Right renal cortex interstitium (tissue), 3 donors: ENCODE measurements around the gene TNRC18. TPM values are rescaled to one million over a fixed set of nuclear protein-coding genes. Genes with fewer than 3 reads are reported as not detected.

ENCODE experiments used
- DNase-seq, 3 donors: peaks; one replicate each; pipeline ENCODE4 v3.0.0-alpha.2; 2013; ENCODE audit warnings: low read depth in 3 of 3, low spot score in 2 of 3
- polyA plus RNA-seq, 3 donors: library from polyadenylated mRNA; unstranded; fragments of 120-200 nt; gene quantifications; one replicate each; pipeline ENCODE4 v1.2.1, GENCODE V29; 2013; ENCODE audit not compliant: insufficient read length in 3 of 3

Gene TNRC18
- polyA plus RNA-seq, 3 donors, result 89.2 to 111 (median 99.0) TPM

DNA sequence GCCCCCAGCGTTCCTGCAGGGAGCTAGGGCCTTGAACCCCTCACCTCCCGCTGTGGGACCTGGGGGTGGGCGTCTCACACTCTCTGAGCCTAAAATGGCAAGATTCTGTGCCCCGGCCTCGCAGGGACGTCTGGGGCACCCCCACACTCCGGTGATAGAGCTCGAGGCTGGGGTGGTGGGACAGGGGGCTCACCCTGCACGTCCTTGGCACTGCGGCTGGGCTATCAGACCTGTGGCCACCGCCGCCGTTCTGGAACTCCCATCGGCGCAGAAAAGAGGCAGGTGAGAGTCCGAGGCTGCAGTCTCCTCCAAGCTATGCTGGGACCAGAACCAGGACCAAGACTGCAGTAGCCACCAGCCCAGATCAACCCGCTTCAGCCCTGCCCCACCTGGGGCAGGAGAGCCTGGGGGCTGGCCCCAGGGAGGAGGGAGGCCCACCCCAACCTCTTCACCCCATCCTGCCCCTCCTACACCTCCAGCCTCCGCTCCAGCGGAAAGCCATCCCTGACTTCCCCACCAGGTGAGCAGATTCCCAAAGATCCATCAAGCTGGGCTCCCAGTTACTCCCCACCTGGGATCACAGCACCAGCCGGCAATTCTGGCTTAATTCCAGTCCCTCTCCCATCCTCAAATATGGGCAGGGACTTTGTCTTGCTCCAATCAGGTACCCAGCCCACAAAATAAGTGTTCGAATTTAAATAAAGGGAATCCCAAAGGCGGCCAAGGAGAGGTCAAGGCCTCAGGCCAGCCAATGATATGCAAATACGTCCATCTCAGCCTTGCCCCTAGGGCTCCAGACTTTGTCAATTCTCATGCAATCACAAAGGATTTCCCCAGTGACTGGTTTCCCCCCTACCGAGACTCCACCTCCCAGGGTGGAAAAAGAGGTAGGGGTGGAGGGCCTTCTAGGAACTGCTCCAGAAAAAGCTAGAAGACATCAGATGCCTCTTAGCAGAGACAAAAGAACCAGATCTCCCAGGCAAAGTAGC lies 16.4 kb downstream of the TNRC18 start:
- no peak for DNase-seq

DNA sequence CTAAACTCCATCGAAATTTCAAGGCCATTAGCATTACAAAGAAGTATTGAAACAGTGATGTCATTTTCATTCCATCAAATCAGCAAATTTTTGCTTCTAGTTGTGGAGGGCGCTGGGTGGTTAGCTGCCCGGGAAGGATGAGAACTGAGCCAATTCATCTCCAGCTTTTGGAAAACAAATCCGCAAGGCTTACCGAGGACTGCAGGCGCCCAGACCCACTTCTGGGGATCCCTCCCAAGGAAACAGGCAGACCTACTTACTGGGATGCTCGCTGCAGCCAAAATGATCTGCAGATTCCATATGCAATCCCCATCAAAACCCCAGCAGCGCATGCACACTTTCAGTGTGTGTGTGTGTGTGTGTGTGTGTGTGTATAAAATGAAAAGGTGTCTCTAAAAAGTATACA lies 19.2 kb downstream of the TNRC18 start:
- no peak for DNase-seq

DNA sequence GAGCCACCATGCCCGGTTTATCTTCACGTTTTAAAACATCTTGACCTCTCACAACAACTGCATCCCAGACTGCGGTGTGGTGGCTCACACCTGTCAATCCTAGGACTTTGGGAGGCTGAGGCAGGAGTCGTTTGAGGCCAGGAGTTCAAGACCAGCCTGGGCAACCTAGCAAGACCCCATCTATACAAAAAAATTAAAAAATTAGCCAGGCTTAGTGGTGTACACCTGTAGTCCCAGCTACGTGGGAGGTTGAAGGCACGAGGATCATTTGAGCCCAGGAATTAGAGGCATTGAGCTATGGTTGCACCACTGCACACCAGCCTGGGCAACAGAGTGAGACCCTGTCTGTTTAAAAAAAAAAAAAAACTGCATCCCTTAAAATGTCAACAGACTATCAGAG lies 20.2 kb downstream of the TNRC18 start:
- no peak for DNase-seq

DNA sequence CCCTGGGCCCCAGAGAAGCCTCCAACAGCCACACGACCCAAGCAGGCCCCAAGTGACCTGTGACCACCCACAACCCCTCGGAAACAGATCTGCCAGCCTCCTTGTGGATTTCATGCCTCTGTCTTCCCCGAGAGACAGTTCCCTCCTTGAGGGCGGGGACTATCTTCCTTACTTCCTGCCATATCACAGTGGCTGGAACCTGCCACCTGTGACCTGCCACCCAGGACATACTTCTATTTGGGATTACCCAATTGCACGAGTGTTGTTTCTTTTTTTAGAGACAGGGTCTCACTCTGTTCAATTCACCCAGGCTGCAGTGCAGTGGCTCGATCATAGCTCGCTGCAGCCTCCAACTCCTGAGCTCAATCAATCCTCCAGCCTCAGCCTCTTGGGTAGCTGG lies 25.9 kb downstream of the TNRC18 start:
- DNase-seq, result no peak

DNA sequence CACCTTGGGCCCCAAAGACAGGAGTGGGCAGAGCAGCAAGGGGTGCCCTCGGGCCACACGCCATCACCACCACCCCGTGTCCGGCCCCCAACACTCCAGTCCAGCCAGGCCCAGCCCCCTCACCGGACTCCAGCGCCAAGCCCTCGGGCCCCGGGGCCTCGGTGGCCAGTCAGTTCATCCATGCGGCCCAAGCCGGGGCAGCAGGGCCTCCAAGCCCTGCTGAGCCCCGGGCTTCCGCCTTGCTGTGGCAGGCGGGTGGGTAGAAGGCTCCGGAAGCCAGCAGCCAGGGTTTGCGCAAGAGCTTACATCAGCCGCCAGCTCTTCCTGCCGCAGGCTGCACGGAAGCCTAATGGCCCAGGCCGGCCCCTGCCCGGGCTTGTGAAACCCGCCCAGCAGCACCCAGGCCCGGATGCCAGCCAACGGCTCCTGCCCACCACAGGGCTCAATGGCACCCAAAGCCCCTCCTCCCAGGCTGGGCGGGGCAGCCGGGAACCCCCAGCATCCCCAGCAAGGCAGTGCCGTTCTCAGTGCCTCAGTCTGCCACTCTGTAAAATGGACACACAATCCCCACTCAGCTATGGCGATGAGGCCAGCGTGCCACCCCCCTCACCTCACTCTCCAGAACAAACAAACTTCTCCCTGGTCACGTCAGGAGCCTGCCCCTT lies 26.5 kb downstream of the TNRC18 start:
- DNase-seq, result no peak

DNA sequence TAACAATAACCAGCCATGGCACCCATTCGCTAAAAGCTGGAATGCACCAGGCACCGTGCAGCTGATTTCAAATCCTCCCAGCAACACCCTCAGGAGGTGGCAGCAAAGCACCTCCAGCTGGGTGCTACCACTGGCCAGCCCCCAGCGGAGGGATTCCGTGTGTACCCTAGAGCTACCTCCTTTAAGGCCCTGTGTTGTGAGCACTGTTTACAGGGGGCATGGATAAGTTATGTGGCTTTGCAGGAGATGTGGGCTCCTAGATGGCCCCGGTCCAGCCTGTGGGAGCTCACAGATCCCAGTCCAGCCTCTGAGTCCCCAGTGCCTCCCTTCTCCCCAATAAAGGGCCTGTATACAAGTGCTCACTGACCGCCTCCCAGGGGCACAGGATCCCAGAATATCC lies 27.1 kb downstream of the TNRC18 start:
- no peak for DNase-seq

DNA sequence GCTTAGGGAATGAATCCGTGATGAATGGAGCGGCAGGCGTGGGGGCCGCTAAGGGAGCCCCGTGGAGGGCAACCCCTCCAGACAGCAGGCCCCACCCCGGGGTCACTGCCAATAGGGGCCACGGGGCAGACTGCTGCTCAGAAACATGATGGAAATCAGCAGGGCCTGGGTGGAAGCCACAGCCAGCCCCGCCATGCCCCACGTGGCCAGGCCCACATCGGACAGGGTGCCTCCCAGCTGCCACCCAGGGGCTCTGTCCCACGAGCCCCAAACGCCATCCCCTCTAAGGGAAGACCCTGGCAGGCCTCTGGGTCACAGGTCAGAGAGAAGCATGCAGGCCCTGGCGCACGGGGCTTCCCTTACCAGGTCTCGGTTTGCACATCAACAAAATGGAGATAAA lies 28.4 kb downstream of the TNRC18 start:
- no peak for DNase-seq

DNA sequence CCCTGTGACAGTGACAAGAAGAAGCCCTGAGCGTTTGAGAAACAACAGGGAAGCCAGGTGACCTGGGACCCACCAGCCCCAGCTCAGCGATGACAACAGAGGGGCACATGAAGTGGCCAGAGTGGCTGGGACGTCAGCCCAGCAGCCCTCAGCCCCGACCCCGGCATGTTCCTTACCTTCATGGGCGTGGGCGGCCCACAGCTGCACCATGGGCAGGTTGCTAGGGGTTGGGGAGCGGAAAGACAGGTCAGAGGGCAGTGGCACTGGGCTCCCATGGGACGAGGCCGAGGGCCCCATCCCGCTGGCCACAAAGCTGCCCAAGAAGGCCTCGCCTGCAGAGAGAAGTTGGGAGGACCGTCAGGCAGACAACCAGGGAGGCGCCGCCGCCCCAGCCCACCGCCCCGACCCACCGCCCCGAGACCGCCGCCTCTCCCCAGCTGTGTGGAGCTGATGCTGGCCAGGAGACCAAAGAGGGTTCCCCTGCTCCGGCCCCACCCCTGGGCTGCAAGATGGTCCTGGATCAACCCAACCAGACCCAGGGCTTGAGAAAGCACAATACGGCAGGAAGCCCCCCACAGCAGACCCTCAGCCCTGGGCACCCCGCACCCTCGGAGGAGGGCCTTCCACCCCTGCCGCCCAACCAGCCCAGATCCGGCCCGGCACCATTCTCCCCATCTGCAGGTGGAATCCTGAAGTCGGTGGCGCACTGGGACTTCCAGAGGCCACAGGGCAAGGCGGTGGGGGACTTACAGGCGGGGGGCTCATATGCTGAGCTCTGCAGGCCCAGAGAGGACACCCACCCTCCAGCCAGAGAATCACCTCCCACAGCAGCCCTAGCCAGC lies 29.1 kb downstream of the TNRC18 start:
- DNase-seq, result no peak

DNA sequence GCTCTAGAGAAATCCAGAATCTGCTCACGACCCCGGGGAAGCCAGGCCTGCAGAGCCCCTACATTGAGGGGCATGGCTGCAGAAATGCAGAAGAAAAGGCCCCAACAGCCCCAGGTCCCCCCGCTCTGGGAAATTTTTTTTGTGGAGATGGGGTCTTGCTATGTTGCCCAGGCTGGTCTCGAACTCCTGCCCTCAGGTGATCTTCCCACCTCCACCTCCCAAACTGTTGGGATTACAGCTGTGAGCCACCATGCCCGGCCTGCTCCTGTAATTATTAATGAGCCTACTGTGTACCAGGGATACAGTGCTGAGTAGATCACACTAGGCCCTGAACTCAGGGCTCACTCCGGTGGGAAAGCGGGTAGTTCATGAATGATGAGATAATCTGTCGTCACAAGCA lies 29.9 kb downstream of the TNRC18 start:
- no peak for DNase-seq

DNA sequence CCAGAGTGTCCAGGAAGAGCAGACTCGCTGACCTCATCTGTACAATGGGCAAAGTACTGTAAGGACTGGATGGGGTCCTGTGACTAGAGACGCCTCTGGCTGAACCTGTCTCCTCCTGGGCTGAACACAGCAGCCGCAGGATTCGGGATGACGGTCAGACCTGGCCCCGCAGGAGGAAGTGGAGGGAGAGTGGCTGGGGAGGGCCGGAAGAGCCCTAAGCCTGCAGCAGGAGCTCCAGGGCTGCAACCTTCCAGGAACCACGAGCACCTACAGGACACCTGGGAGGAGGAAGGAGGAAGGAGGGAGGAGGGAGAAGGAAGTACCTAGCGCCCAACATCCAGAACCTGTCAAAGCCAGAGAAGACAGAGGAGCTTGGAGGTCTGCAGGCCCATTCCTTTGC lies 30.3 kb downstream of the TNRC18 start:
- no peak for DNase-seq

DNA sequence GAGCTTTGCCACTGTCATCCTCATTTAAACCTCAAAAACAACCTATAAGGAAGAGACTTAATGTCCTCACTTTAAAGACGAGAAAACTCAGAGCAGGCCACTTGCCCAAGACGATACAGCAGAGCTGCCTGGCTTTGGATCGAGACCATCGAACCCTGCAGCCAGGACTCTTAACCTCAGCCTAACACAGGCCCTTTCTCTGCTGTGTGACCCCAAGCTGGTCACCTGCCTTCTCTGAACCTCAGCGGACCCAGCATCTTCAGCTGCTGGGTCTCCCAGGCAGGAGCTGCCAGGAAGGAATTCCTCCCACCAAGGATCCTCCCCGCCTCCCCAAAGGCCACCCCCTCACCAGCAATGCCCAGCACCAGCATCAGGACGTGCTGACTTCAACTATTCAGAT lies 32.7 kb downstream of the TNRC18 start:
- DNase-seq, result no peak

DNA sequence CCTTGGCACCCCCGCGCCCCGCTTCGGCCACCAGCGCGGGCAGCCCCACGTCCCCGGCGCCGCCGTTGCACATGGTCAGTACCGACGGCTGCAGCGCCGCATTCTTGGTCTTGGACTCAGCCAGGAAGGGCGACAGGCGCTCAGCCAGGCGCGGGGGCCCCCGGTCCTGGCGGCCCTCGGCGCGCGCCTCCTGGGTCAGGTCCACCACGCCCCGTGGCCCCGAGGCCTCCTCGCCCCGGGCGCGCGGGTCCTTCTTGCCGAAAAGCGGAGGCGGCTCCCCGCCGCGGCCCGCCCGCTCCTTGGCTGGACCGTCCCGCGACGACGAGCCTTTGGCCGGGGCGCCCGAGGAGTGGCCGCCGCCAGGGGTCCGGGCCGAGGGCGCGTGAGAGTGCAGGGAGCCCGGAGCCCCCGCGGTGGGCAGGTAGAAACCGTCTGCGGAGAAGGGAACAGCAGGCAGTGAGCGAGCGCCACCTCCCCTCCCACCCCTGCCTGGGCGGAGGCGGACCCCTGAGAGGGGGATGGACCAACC lies 34.7 kb downstream of the TNRC18 start:
- no peak for DNase-seq

DNA sequence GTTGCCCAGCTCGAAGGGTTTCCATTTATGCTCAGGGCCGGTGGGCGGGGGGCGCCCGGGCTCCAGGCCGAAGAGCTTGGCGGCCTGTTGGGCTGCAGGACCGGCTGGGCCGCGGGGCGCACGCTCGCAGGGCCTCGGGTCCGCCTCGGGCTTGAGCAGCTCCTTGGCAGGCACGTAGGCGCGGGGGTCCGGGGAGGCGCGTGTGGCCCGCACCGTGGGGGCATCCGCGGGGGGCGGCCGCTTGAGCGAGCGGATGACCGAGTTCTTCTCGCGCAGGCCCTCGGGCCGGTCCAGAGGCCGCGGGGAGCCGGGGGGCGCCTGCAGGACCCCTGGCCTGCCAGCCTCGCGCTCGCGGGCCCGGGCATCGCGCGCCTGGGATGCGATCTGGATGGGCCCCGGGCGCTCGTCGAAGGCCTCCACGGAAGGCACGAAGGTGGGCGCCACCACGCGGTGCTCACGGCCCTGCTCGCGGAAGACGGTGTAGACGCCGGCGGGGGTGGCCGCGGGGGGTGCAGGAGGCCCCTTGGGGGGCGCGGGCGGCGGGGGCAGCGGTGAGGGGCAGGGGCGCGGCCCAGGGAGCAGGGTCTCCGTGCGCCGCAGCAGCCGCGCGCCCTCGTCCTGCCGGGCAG lies 35.2 kb downstream of the TNRC18 start:
- DNase-seq, result no peak

DNA sequence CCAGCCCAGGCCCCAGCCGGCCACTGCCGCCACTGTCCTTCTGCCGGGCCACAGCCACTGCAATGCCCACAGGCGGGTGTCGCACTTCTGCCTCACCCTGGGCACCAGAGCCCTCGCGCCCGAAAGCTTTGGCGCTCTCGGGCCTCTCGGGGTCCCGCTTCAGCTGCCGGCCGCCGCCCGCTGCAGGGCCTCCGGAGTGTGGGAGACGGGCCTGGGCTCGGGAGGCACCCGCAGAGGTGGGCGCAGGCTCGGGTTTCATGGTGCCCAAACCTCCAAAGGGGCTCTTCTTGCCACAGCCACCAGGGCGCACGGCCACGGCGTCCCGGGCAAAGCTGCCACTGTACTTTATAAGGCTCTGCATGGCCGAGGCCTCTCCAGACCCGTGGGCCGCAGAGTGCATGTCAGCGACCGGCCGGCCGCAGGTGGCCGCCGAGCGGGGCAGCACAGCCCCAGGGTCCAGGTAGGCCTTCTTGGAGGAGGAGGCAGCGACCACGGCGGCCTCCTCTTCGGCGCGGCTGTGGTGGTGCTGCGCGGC lies 35.9 kb downstream of the TNRC18 start:
- DNase-seq, result no peak

DNA sequence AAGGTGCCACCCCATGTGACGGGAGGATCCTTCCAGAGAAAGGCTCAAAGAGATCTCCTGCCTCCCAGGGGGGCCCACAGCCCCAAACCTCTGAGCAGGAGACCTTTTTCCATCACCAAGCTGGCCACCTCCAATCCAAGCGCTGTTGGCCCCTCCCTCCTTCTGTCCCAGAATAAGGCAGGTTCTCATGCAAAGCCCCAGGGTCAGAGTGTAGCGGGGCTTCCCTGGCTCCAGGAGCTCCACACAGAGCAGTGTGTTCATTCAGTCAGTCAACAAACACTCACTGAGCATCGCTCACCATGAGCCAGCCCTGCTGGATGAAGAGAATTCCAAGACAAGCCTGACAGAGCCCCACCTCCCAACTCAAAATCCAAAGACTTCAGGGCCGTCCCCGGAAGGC lies 39.0 kb downstream of the TNRC18 start:
- no peak for DNase-seq

DNA sequence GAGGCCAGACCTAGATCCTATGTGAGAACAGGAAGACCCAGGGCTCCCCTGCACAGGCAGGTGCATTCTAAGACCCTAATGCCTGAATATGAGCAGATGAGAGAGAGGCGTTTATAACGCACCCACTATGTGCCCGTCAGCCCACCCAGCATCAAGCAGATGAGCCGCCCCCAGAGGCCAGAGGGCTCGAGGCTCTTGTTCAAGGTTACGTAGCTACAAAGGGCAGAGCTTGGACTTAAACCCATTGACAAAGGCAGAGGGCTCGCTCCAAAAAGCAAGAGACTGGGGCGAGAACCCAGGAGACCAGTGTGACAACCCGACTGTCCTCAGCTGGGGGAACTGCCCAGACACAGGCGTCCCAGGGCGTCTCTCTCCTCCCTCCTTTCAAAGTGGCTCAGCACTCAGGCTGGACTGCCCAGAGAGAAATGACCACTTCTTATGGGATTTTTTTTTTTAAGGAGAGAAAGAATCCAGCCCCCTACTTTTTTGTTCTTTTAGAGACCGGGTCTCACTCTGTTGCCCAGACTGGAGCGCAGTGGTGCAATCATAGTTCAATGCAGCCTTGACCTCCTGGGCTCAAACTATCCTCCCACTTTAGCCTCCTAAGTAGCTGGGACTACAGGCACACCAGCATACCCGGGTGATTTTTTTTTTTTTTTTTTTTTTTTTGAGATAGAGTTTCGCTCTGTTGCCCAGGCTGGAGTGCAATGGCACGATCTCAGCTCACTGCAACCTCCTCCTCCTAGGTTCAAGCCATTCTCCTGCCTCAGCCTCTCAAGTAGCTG lies 40.1 kb downstream of the TNRC18 start:
- no peak for DNase-seq

DNA sequence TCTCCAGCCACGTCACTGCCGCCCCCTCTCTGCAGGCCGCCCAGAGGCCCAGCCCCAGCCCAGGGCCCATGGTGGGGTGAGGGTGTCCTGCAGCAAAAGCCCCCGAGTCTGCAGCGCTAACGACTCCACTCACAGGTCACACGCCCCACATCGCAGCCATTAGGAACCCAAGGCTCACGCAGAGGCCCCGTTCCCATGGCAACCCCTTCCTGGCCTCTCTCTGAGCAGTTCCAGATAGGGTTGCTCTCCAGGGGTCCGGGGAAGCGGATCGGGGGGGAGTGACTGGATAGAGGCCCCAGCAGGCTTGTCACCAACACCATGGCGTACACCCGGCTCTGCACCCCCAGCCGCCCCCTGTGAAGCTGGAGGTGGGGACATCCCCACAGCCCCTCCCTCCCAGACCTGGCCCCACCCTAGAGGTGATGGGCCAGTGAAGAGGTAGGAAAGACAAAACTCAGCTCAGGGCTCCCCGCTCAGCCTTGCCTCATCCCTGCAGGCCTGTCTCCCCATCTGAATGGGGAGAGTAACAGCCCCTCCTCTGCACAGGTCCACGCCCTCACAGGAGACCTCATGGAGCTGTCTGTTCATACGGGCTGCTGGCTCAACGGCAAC lies 41.2 kb downstream of the TNRC18 start:
- DNase-seq, result peak; percentile 45 to 78 (median 51)

DNA sequence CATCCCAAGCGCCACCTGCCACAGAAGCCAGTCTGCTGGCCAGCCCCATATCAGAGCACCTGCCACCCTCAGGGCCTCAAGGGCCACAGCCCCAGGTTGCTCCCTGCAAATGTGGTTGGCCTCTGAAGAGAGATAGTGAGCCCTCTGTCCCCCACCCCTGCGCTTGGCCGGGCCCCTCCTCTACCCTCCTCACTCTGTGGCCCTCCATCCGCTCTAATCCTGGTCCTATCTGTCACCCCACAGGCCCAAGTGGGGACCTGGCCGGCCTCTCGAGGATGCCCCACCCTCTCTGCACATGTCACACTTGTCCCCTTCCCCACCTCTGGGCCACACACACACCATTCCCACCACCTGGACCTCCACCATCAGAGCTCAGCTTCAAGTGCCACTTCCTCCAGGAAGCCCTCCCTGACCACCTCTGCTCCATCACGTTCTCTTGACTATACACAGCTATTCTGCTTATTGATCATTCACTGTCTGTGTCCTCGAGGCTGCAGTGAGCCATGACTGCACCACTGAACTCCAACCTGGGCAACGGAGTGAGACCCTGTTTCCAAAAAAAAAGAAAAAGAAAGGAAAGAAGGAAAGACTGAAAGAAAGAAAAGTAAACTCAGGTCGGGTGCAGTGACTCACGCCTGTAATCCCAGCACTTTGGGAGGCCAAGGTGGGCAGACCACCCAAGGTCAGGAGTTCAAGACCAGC lies 42.4 kb downstream of the TNRC18 start:
- no peak for DNase-seq
